GM12801 (cell line): ENCODE measurements around the gene EHMT1.

ENCODE experiments used
- TF ChIP-seq, protein P1 (sequence below): IDR thresholded peaks from one replicate; pipeline ENCODE4 v1.5.1; 2011; ENCODE audit warnings: control low read depth; ENCODE audit not compliant: insufficient read length; ENCODE audit errors: extremely low read depth

Gene EHMT1

GRCh38 chr9:137586854-137587253 lies 32.0 kb upstream of the EHMT1 start:
- TF ChIP-seq, protein P1, sequence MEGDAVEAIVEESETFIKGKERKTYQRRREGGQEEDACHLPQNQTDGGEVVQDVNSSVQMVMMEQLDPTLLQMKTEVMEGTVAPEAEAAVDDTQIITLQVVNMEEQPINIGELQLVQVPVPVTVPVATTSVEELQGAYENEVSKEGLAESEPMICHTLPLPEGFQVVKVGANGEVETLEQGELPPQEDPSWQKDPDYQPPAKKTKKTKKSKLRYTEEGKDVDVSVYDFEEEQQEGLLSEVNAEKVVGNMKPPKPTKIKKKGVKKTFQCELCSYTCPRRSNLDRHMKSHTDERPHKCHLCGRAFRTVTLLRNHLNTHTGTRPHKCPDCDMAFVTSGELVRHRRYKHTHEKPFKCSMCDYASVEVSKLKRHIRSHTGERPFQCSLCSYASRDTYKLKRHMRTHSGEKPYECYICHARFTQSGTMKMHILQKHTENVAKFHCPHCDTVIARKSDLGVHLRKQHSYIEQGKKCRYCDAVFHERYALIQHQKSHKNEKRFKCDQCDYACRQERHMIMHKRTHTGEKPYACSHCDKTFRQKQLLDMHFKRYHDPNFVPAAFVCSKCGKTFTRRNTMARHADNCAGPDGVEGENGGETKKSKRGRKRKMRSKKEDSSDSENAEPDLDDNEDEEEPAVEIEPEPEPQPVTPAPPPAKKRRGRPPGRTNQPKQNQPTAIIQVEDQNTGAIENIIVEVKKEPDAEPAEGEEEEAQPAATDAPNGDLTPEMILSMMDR, result no peak

DNA sequence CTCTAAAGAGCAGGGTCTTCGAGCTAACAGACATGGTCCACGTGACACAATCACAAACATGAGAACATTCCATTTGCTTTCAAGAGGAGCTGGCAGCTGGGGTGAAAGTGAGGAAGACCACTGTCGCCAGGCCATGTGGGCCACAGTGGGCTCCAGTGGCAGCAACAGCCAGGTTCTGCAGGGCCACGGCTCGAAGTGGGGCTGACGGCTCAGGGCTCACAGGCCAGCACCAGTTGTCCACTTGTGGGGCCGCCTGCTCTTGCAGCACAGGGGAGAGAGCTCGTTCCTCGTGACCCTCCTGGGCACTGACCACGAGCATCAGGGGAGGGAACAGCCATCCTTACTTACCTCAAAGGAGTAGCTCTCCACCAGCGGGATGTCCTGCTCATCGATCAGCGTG lies 30.5 kb upstream of the EHMT1 start:
- TF ChIP-seq, protein P1, result no peak

GRCh38 chr9:137588891-137589290 lies 29.9 kb upstream of the EHMT1 start:
- TF ChIP-seq, protein P1, result no peak

- TF ChIP-seq, protein P1, result no peak
Measured at GRCh38 chr9:137589441-137590122, 29.2 kb upstream of the EHMT1 start.

DNA sequence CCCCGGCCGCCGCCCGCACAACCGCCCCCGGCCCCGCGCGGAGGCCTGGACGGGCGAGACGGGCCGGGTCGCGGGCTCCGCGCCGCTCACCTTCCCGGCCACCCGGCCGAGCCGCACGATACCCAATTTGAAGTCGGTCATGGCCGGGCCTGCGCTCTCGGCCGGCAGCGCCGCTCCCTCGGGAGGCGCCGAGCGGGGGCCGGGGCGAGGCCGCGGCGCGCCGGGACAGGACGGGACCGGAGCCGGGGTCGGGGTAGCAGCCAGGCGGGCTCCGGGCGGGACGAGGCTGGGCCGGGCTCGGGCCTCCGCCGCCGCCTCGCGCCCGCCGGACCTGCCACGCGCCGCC lies 28.7 kb upstream of the EHMT1 start:
- TF ChIP-seq, protein P1, result no peak

DNA sequence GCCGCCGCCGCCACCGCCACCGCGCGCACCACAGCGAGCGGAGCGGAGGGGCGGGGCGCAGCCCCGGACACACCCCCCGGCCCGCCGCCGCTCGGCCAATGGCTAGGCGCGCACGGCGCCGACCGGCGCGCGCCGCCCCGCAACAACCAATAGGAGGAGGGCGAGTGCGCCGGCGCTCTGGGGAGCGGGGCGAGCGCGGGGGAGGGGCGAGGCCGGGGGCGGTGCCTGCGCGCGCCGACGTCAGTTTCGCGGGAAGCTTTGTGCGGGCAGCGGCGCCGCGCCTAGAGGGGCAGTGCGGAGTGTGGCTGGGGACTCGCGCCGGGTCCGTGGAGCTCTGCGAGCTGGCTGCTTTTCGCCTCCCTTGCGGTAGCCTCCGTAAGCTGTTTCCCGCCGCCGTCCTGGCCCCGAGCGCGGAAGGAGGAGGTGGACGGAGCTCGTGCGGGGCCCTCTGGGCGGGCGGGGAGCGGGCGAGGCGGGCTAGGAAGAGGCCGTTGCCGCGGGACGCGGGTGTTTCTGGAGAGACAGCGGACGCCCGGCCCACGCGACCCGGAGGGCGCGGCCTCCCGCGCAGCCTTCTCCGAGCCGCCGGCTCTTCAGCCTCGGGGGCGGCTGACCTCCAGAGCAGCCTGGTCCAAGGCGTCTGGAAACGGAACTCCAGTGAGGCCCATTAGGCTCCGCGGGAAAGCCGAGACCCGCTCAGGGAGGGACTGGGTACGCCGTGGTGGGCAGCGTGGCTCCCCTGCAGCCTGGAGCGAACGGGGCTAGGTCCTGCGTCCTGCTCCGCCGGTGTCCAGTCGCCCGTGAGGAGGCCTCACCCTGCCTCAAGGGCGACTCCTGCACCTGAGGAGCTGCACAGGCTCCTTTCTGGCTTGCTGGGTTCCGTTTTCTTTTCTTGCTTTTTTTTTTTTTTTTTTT lies 28.1 kb upstream of the EHMT1 start, which contains the start of gene ZMYND19:
Gene ZMYND19, minus strand, starts transcription at position 44 of the 915 bp plus-strand sequence. CDS start 249 bp downstream, outside the sequence.
- TF ChIP-seq, protein P1, result no peak

DNA sequence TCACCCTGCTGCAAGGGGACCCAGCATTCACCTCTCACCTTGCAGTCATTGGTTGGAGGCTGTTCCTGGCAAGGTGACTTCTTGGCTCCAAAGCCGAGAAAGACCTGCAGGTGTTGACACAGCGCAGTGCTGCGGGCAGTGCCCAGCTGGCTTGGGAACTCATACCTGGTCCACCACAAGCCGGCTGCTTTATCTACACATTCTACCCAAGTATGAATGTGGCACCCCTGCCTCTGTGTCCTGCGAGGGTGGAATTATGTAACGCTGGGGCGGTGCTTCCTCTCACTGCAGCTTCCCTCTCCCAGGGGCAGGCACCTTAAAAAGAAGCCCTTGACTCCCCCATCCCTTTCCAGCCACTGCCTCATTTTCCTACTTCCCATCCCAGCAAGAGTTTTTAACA lies 26.0 kb upstream of the EHMT1 start:
- TF ChIP-seq, protein P1, result no peak
